ENCODE results near the gene C14orf93.

Gene C14orf93

DNA sequence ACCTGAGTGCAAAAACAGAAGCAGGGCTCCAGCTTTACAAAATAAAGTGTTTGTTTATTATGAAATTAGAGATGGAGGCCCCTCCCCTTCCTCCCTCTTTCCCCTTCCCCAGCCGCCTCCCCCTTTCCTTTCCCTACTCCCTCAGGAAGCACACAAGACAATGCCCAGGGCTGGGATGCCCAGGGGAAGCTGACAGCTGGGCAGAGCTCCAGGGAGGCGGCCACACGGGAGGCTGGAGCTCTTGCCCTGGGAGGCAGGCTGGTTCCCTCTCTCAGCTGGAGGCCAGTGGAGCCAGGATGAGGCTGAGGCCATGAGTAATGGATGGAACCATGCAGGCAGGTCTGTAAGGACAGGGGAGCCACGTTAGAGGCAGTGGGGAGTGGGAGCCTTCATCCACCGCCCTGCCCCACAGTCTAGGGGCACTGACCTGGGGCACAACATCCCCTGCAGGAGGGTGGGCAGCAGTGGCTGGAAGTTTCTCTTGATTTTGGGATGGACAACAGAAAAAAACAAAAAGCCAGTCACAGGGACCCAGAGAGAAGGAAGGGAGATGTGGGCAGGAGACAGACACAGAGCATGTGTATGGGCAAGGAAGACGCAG is 37.2 kb upstream of the C14orf93 start:
- TF ChIP-seq CTCF (IDR thresholded peaks at IDR 0.05; ENCODE audit: unreplicated experiment in 3 of 3): no peak
- H3K4me3 Mint-ChIP-seq: no peak overlapping the region
- peak overlapping the region in 1 of 3 experiments; percentile 41 for H3K27ac Mint-ChIP-seq
- H3K4me1 Mint-ChIP-seq: peaks cover 4% of the 10 kb centered on the region
- H3K27me3 Mint-ChIP-seq (ENCODE audit: low read depth): no peaks in the 10 kb centered on the region
- H3K9me3 Mint-ChIP-seq: no peaks in the 10 kb centered on the region
- peaks cover 14% of the 10 kb centered on the region for H3K36me3 Mint-ChIP-seq (ENCODE audit: low read depth)

DNA sequence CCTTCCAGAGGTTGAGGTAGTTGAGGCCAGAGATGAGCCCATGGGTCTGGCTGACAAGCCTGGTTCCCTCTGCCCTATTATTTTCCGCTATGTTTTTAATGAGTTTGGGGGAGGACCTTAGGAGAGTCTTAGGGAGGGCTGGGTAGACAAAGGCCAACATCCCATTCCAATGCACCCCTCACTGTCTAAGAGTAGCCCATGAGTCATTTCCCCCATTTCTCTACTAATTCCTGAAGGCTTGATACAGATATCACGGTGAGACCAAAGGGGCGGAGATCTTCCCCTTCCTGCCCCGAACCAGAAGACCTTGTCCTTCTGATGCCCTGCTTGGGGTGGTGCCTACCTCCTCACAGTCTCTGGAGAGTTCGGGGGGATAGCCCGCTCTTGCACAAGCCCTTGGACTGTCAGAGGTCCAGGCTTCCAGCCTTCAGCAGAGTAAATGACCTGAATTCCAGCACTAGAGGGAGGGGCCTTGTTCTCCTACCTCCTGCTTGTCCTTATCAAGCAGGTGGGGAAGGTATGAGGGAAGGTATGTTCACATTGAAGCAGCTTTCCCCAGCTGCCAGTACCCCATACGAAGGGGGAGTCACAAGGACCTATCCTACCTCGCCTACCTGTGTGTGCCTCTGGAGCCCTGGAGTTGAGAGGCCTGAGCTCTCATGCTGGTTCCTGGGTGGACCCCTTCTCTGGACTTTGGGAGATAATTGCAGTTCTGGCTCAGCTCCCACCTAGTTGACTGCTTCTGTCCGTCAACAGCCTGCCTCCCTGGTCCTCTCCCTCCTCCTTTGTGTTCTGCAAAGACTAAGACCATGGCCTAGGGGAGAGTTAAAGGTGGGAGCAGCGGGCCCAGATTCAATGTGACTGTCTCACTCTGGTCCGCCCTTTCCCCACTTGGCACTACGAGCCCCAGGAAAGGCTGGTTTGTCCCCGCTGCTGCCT is 35.7 kb upstream of the C14orf93 start:
- H3K9me3 Mint-ChIP-seq: no peaks in the 10 kb centered on the region
- H3K4me1 Mint-ChIP-seq: peaks cover 4% of the 10 kb centered on the region
- no peak for TF ChIP-seq CTCF (IDR thresholded peaks at IDR 0.05; ENCODE audit: unreplicated experiment in 3 of 3)
- no peaks in the 10 kb centered on the region for H3K27me3 Mint-ChIP-seq (ENCODE audit: low read depth)
- H3K4me3 Mint-ChIP-seq: no peak overlapping the region
- peak overlapping the region in 1 of 3 experiments; percentile 16 for H3K27ac Mint-ChIP-seq
- peaks cover 14% of the 10 kb centered on the region for H3K36me3 Mint-ChIP-seq (ENCODE audit: low read depth)

GRCh38 chr14:23044840-23045239 is 34.9 kb upstream of the C14orf93 start:
- no peak for TF ChIP-seq CTCF (IDR thresholded peaks at IDR 0.05; ENCODE audit: unreplicated experiment in 3 of 3)
- Mint-ChIP-seq H3K9me3 (no peaks in the 10 kb centered on the region), H3K4me3 (no peak overlapping the region), H3K27me3 (ENCODE audit: low read depth) (no peaks in the 10 kb centered on the region), H3K36me3 (ENCODE audit: low read depth) (peaks cover 12% of the 10 kb centered on the region), H3K27ac (no peak overlapping the region), H3K4me1 (peaks cover 4% of the 10 kb centered on the region)

- no peak overlapping the region for H3K4me3 Mint-ChIP-seq
- no peak for TF ChIP-seq CTCF (IDR thresholded peaks at IDR 0.05; ENCODE audit: unreplicated experiment in 3 of 3)
- H3K27me3 Mint-ChIP-seq (ENCODE audit: low read depth): no peaks in the 10 kb centered on the region
- peaks cover 4% of the 10 kb centered on the region for H3K4me1 Mint-ChIP-seq
- no peaks in the 10 kb centered on the region for H3K9me3 Mint-ChIP-seq
- H3K27ac Mint-ChIP-seq: peak overlapping the region in 2 of 3 experiments; percentile 37 to 59
- peaks cover 11% of the 10 kb centered on the region for H3K36me3 Mint-ChIP-seq (ENCODE audit: low read depth)
Measured at GRCh38 chr14:23043754-23044153, 33.8 kb upstream of the C14orf93 start.

GRCh38 chr14:23043145-23043544 is 33.2 kb upstream of the C14orf93 start:
- peaks cover 4% of the 10 kb centered on the region for H3K4me1 Mint-ChIP-seq
- TF ChIP-seq CTCF (IDR thresholded peaks at IDR 0.05; ENCODE audit: unreplicated experiment in 3 of 3): no peak
- peak overlapping the region in 2 of 3 experiments; percentile 1 to 37 for H3K27ac Mint-ChIP-seq
- H3K9me3 Mint-ChIP-seq: no peaks in the 10 kb centered on the region
- peaks cover 6% of the 10 kb centered on the region for H3K36me3 Mint-ChIP-seq (ENCODE audit: low read depth)
- H3K4me3 Mint-ChIP-seq: no peak overlapping the region
- no peaks in the 10 kb centered on the region for H3K27me3 Mint-ChIP-seq (ENCODE audit: low read depth)
